Progenitor cell of endocrine pancreas (in vitro differentiated cells): Measurements from ENCODE around the gene CHST15. TPM values are rescaled to one million over a fixed set of nuclear protein-coding genes. Genes with fewer than 3 reads are reported as not detected.

ENCODE experiments used
- DNase-seq: peaks from one replicate; pipeline ENCODE4 v3.0.0; 2021; ENCODE audit warnings: low spot score; ENCODE audit not compliant: unreplicated experiment
- H3K27ac Mint-ChIP-seq: 2 replicates; pipeline ENCODE4 v1.8.0; 2021; ENCODE audit warnings: mild to moderate bottlenecking, moderate library complexity, mixed read lengths
- H3K27me3 Mint-ChIP-seq: 2 replicates; pipeline ENCODE4 v1.8.0; 2021; ENCODE audit warnings: mixed read lengths
- H3K36me3 Mint-ChIP-seq: 2 replicates; pipeline ENCODE4 v1.8.0; 2022; ENCODE audit warnings: mixed read lengths; ENCODE audit not compliant: insufficient read depth
- H3K4me1 Mint-ChIP-seq: 2 replicates; pipeline ENCODE4 v1.8.0; 2021; ENCODE audit warnings: low read depth, mixed read lengths
- H3K4me3 Mint-ChIP-seq: 2 replicates; pipeline ENCODE4 v1.8.0; 2021; ENCODE audit warnings: low read depth, mild to moderate bottlenecking, moderate library complexity, mixed read lengths
- H3K9me3 Mint-ChIP-seq: 2 replicates; pipeline ENCODE4 v1.8.0; 2021; ENCODE audit warnings: low read depth, mixed read lengths
- total RNA-seq: library from RNA; stranded (reverse); gene quantifications from 2 replicates; pipeline ENCODE4 v1.2.1, GENCODE V29; 2021
- TF ChIP-seq, protein P1 (sequence below): fragments of 200-600 bp; sonication (generic); IDR thresholded peaks from one replicate; pipeline ENCODE4 v1.5.0; 2021; ENCODE audit warnings: antibody characterized with exemption, mild to moderate bottlenecking; ENCODE audit not compliant: unreplicated experiment

CHST15 gene
- total RNA-seq, 1 donor from 2014 or later, result 7.9 TPM

DNA sequence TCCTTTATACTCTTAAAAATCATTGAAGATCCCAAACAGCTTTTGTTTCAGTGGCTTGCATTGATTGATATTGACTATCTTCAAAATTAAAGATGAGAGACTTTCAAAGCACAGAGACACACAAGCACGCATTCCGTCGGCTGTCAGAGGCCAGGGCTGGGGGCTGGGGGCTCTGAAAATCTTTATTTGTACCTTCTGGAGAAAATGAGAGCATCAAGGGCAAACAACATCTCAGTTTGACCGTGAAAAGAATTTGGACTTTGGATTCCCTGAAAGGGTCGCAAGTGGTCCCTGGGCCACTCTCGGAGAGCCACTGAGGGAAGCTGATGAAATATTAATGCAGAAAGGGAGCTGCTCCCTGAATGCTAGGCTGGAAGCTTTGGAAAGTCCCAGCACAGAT lies 96.4 kb downstream of the CHST15 start:
- TF ChIP-seq, protein P1, sequence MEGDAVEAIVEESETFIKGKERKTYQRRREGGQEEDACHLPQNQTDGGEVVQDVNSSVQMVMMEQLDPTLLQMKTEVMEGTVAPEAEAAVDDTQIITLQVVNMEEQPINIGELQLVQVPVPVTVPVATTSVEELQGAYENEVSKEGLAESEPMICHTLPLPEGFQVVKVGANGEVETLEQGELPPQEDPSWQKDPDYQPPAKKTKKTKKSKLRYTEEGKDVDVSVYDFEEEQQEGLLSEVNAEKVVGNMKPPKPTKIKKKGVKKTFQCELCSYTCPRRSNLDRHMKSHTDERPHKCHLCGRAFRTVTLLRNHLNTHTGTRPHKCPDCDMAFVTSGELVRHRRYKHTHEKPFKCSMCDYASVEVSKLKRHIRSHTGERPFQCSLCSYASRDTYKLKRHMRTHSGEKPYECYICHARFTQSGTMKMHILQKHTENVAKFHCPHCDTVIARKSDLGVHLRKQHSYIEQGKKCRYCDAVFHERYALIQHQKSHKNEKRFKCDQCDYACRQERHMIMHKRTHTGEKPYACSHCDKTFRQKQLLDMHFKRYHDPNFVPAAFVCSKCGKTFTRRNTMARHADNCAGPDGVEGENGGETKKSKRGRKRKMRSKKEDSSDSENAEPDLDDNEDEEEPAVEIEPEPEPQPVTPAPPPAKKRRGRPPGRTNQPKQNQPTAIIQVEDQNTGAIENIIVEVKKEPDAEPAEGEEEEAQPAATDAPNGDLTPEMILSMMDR, result no peak
- Mint-ChIP-seq H3K36me3 (no peaks in the 10 kb centered on the region), H3K9me3 (no peaks in the 10 kb centered on the region), H3K27me3 (peaks cover 50% of the 10 kb centered on the region), H3K4me3 (no peak overlapping the region), H3K4me1 (peaks cover 4% of the 10 kb centered on the region), H3K27ac (no peak overlapping the region)
- DNase-seq, result no peak

DNA sequence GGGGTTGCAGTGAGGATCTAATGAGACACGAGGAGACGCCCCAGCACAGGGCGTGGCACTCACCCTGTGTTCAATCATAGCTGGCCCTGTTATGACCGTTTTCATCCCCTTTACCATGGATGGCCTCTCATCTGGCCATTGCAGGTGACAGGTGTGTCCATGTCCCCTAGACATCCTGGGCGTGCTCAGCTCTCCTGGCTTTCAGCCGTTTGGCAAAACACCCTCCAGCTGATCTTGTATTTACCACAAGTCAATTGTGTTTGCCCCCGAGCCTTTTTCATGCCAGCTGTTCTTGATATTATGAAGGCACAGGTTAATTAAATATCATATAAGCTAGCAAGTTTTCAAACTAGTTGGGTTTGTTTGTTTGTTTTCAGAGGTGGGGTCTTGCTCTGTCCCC lies 97.1 kb downstream of the CHST15 start:
- Mint-ChIP-seq H3K27me3 (peaks cover 52% of the 10 kb centered on the region), H3K36me3 (no peaks in the 10 kb centered on the region), H3K27ac (no peak overlapping the region), H3K4me1 (peaks cover 4% of the 10 kb centered on the region), H3K4me3 (no peak overlapping the region), H3K9me3 (no peaks in the 10 kb centered on the region)
- TF ChIP-seq, protein P1, result no peak
- no peak for DNase-seq

DNA sequence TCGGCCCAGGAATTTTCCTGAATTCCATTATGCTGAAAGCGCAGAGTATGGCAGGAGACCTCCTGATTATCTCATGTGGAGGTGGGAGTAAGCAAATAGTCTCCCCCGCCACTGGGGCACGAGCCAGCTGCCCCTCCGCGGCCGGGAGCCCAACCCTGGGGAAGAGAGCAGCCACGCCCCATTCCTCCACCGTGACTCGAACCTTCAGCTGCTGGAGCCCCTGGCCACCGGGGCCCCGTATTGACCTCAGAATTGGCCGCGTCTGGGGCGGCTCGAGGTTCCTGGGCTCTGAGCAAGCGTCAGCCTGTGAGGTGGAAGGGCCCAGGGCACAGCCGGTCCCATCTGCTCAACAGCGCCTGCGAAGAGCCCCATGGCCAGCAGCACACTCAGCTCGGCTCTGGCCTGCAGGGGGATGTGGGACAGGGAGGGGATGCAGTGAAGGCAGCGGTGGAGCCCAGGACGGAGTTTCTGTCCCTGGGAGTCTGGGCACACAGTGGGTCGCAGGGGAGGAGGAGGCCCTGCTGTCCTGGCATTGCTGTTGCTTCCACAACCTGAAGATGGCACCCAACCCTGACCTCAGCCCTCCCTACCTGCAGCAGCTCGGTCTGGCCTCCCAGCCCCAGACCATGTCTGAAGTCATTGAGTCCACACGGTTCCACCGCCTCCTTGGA lies 97.8 kb downstream of the CHST15 start:
- H3K4me3 Mint-ChIP-seq, result peak overlapping the region; percentile 53
- peaks cover 59% of the 10 kb centered on the region for H3K27me3 Mint-ChIP-seq
- H3K9me3 Mint-ChIP-seq, result no peaks in the 10 kb centered on the region
- DNase-seq, result no peak
- H3K36me3 Mint-ChIP-seq, result no peaks in the 10 kb centered on the region
- H3K4me1 Mint-ChIP-seq, result peaks cover 4% of the 10 kb centered on the region
- H3K27ac Mint-ChIP-seq, result peak overlapping the region; percentile 45
- TF ChIP-seq, protein P1, result peak; percentile 54

DNA sequence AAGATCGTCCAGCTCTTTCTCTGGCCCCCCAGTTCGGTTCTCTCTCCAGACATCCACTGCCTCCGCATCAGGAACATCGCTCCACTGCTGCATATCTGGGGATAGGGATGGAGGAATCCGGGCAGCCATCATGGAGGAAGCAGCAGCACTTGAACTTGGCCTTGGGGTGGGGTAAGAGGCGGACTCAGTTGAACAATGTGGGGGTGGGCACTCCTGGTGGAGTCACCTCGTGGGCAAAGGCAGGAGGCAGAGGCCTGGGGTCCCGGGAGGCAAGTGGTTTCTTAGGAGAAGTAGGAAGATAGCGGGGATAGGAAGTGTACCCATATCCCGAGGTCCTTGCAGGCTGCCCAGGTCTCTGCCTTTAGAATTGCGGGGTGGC lies 98.3 kb downstream of the CHST15 start:
- Mint-ChIP-seq H3K27ac (peak overlapping the region; percentile 45), H3K4me3 (peak overlapping the region; percentile 53), H3K9me3 (no peaks in the 10 kb centered on the region), H3K27me3 (peaks cover 64% of the 10 kb centered on the region), H3K4me1 (peaks cover 4% of the 10 kb centered on the region), H3K36me3 (no peaks in the 10 kb centered on the region)
- TF ChIP-seq, protein P1, result no peak
- no peak for DNase-seq

DNA sequence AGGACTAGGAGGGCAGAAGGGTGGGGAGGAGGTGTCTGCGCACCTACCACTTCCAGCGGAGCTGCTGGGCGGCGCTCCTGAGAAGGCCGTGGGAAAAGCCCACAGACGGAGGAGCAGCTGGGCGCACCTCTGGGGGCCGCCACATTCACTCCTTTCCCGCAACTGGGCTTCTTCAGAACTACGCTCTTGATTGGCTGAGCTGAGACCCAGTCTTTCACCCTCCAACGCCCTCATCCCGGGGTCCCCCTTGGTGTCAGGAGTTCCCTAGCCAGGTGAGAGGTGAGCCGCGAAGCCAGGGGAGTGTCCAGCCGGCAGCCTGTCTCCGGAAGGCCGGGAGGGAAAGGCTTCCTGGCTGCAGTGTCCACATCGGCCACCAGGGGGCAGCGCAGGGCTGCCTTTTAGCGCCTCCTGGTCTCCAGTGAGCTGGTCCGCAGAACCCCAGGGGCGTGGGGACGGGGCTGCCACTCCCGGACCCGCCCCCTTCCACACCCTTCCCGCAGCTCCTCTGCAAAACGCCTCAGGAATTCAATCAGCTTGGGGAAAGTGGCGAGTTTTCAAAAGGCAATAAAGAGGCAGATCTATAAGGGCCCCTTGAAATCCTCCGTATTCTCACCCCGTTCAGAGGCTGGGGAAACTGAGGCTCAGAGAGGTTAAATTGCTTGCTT lies 98.8 kb downstream of the CHST15 start:
- no peaks in the 10 kb centered on the region for H3K36me3 Mint-ChIP-seq
- no peaks in the 10 kb centered on the region for H3K9me3 Mint-ChIP-seq
- DNase-seq, result peak; percentile 96
- H3K4me3 Mint-ChIP-seq, result peak overlapping the region; percentile 29
- H3K4me1 Mint-ChIP-seq, result peaks cover 4% of the 10 kb centered on the region
- H3K27me3 Mint-ChIP-seq, result peaks cover 69% of the 10 kb centered on the region
- TF ChIP-seq, protein P1, result peak; percentile 98
- no peak overlapping the region for H3K27ac Mint-ChIP-seq
